Upper lobe of left lung (tissue), 6 donors: ENCODE results near the gene DGLUCY. TPM values are rescaled to one million over a fixed set of nuclear protein-coding genes. Genes with fewer than 3 reads are reported as not detected.
"Not testable (repeated sequence)": the region's sequence is repeated elsewhere in the genome, so short reads cannot be mapped to it uniquely, and the experiment has no call there.

Experiments
- ATAC-seq, 2 donors: fragments of 200-7000 bp; cut with Tn5 transposase; one replicate each; pipeline ENCODE4 v1.9.1; 2022; ENCODE audit warnings: mild to moderate bottlenecking in 2 of 2, moderate library complexity in 2 of 2; ENCODE audit not compliant: low FRiP score in 2 of 2
- DNase-seq, 2 donors: peaks; one replicate each; pipeline ENCODE4 v3.0.0-alpha.2; 2019 to 2020
- H3K27ac ChIP-seq, 4 donors: fragments of 200-600 bp; sonication (generic); one replicate each; pipeline ENCODE4 v1.5.1; 2016 to 2019
- H3K27me3 ChIP-seq, 4 donors: fragments of 200-600 bp; sonication (generic); one replicate each; pipeline ENCODE4 v1.5.1; 2017 to 2019
- H3K36me3 ChIP-seq, 4 donors: fragments of 200-600 bp; sonication (generic); one replicate each; pipeline ENCODE4 v1.5.1; 2016 to 2019
- H3K4me1 ChIP-seq, 4 donors: fragments of 200-600 bp; sonication (generic); one replicate each; pipeline ENCODE4 v1.5.1; 2018 to 2019
- H3K4me3 ChIP-seq, 4 donors: fragments of 200-600 bp; sonication (generic); one replicate each; pipeline ENCODE4 v1.5.1; 2017 to 2019; ENCODE audit warnings: mild to moderate bottlenecking in 2 of 4, moderate library complexity in 1 of 4
- H3K9me3 ChIP-seq, 4 donors: fragments of 200-600 bp; sonication (generic); one replicate each; pipeline ENCODE4 v1.5.1; 2018 to 2019
- CTCF ChIP-seq, 6 experiments: fragments of 450-650 bp in 4 of 6; fragments of 200-600 bp in 2 of 6; sonication (generic) in 2 of 6; IDR thresholded peaks; one replicate each; pipeline ENCODE4 v1.5.1; 2016 to 2019; ENCODE audit warnings: antibody characterized with exemption in 6 of 6
- EP300 ChIP-seq, 4 donors: sonication (generic); formaldehyde crosslinking; IDR thresholded peaks; one replicate each; pipeline ENCODE4 v1.5.1; 2017; ENCODE audit warnings: antibody characterized with exemption in 4 of 4, control low read depth in 2 of 4
- POLR2A ChIP-seq, 4 donors: fragments of 450-650 bp; IDR thresholded peaks; one replicate each; pipeline ENCODE4 v1.5.1; 2016 to 2017; ENCODE audit warnings: antibody characterized with exemption in 4 of 4, mild to moderate bottlenecking in 2 of 4
- POLR2AphosphoS5 ChIP-seq, 2 donors: sonication (generic); formaldehyde crosslinking; IDR thresholded peaks; one replicate each; pipeline ENCODE4 v1.5.1; 2017; ENCODE audit warnings: antibody characterized with exemption in 2 of 2
- WGBS, 2 donors: methylation state at CpG; one replicate each; pipeline ENCODE4 v1.1.5; 2017 to 2018; 5-methylcytosine and 5-hydroxymethylcytosine counted together
- total RNA-seq, 6 donors: library from RNA; depleted of rRNA in 4 of 6; stranded (reverse); fragments of >200 nt in 4 of 6; gene quantifications; one replicate each; pipeline versions ENCODE4 v1.1.0 to v1.2.1, GENCODE V29; 2016 to 2021
- donor health status: DM: no; HTN: no; CAD: no; lungs with moderate emphysema.
- donor health status: DM: no; HTN: yes; CAD: no; lungs with severe emphysema.

DGLUCY gene
- total RNA-seq, 6 donors from 2014 or later, result 54.7 to 141 (median 80.3) TPM

- Histone ChIP-seq H3K27ac (no peak overlapping the region), H3K36me3 (no peaks in the 10 kb centered on the region), H3K27me3 (no peaks in the 10 kb centered on the region), H3K4me3 (no peak overlapping the region), H3K9me3 (no peaks in the 10 kb centered on the region), H3K4me1 (peaks cover 0 to 4% (median 0%) of the 10 kb centered on the region in 4 donors)
- no peak for TF ChIP-seq EP300 (IDR thresholded peaks at IDR 0.05)
- no peak for TF ChIP-seq POLR2AphosphoS5 (IDR thresholded peaks at IDR 0.05)
- no peak for TF ChIP-seq CTCF (IDR thresholded peaks at IDR 0.05)
- TF ChIP-seq POLR2A (IDR thresholded peaks at IDR 0.05), result no peak
- ATAC-seq (no peak), DNase-seq (no peak)
- WGBS, 2 donors, result 89 to 97% methylated on average over 3 to 5 of the region's 5 CpGs
Measured at GRCh38 chr14:91088585-91089235, 25.2 kb upstream of the DGLUCY start.

GRCh38 chr14:91089958-91090535 lies 23.8 kb upstream of the DGLUCY start:
- DNase-seq, result no peak
- Histone ChIP-seq H3K4me1 (peaks cover 0 to 4% (median 0%) of the 10 kb centered on the region in 4 donors), H3K27ac (no peak overlapping the region), H3K36me3 (no peaks in the 10 kb centered on the region), H3K9me3 (no peaks in the 10 kb centered on the region), H3K4me3 (no peak overlapping the region), H3K27me3 (no peaks in the 10 kb centered on the region)
- ATAC-seq, result no peak
- WGBS, 2 donors, result 82% methylated on average over 7 of the region's 7 CpGs
- TF ChIP-seq POLR2A (IDR thresholded peaks at IDR 0.05) (no peak), POLR2AphosphoS5 (IDR thresholded peaks at IDR 0.05) (no peak), CTCF (IDR thresholded peaks at IDR 0.05) (no peak), EP300 (IDR thresholded peaks at IDR 0.05) (no peak)

GRCh38 chr14:91090743-91091142 lies 23.1 kb upstream of the DGLUCY start:
- ATAC-seq (no peak), DNase-seq (no peak)
- WGBS, 2 donors, result 100% methylated on average over 1 of the region's 1 CpG; no CpG with 5 or more reads in 1 of the 2 donors
- Histone ChIP-seq H3K4me3 (no peak overlapping the region), H3K4me1 (peaks cover 0 to 4% (median 0%) of the 10 kb centered on the region in 4 donors), H3K27me3 (no peaks in the 10 kb centered on the region), H3K27ac (no peak overlapping the region), H3K36me3 (no peaks in the 10 kb centered on the region), H3K9me3 (no peaks in the 10 kb centered on the region)
- TF ChIP-seq EP300 (IDR thresholded peaks at IDR 0.05) (no peak), POLR2A (IDR thresholded peaks at IDR 0.05) (no peak)

- Histone ChIP-seq H3K27me3 (no peaks in the 10 kb centered on the region), H3K27ac (no peak overlapping the region), H3K4me3 (no peak overlapping the region), H3K4me1 (peaks cover 0 to under 1% (median 0%) of the 10 kb centered on the region in 4 donors), H3K36me3 (no peaks in the 10 kb centered on the region), H3K9me3 (no peaks in the 10 kb centered on the region)
- TF ChIP-seq POLR2A (IDR thresholded peaks at IDR 0.05), result no peak
- TF ChIP-seq CTCF (IDR thresholded peaks at IDR 0.05), result no peak
- no peak for TF ChIP-seq POLR2AphosphoS5 (IDR thresholded peaks at IDR 0.05)
- TF ChIP-seq EP300 (IDR thresholded peaks at IDR 0.05), result no peak
- no peak for DNase-seq
- 93 to 98% methylated on average over 3 of the region's 3 CpGs for WGBS, 2 donors
- ATAC-seq, result no peak
Measured at GRCh38 chr14:91092073-91092472, 21.8 kb upstream of the DGLUCY start.

- H3K4me1 ChIP-seq, H3K36me3 ChIP-seq, H3K9me3 ChIP-seq, H3K4me3 ChIP-seq, H3K27me3 ChIP-seq, DNase-seq, H3K27ac ChIP-seq, ATAC-seq: not testable (repeated sequence)
- WGBS, 2 donors, result 92 to 95% methylated on average over 14 of the region's 14 CpGs
Measured at GRCh38 chr14:91093743-91094472, 20.0 kb upstream of the DGLUCY start.
